HUDEP-2 (cell line): ENCODE measurements around the gene RRAS.

Experiments
- DNase-seq, 76 experiments: peaks; one replicate each; lab custom pipeline; 2025; ENCODE audit not compliant: unreplicated experiment in 76 of 76; lab: John Stamatoyannopoulos, UW

The RRAS gene

GRCh38 chr19:49677901-49678674 lies 38.1 kb upstream of the RRAS start:
- peak in 64 of 76 experiments; percentile 9 to 83 (median 66) for DNase-seq

- DNase-seq = peak in 41 of 76 experiments; percentile 27 to 78 (median 53)
Observed at GRCh38 chr19:49677231-49677900, 37.4 kb upstream of the RRAS start, which contains the start of gene PRMT1. Gene PRMT1 (plus strand): TSS chr19:49677271. CDS start chr19:49677281, 10 bp downstream.

DNA sequence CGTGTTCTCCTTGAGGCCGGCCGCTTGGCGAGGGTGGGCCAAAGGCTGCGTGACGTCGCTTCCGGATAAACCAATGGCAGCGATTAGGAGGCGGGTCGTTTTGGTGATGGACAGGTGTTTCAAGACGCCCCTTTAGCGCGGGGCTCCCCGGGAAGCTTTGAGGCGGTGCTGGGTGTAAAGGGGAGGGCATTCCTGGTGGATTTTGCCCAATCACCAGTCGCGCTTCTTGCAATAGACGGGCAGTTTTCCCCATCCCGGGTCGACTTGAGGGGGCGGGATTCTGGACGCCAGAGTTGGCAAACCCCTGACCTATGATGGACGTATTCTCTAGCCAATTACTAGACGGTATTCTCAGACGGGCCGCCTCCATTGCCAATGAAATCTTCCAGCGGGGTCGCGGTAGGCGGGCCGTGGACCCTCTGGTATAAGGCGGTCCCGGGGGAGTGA lies 36.9 kb upstream of the RRAS start:
- DNase-seq = peak; percentile 99 to 100 (median 100)

DNA sequence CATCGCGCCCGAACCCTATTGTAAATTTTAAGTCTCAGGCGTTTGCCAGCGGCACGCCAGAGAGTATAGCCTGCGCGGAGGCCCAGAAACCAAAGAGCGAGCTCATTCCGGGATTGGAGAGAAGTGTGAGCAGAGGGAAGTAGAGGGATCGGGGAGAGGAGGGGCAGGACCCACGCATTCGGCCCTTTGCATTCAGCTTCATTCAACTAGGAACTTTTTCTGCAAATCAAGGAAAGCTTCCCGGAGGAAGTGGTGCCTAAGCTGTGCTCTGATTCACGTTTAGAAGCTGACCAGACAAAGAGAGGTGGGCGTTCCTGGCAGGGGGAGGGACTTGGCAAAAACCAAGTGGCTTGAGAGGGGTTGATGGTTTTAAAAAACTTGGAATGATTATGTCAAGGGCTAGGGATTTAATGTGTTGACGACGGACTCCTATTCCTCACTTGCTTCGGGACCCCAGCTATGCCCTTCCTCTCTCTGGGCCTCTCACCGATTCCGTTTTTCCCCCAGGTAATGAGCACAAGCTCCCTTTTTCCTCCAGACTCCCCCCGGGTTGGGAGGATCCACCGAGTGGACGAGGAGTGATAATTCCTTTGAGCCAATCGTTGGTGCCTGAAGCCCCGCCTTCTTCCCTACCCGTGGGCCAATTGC lies 36.3 kb upstream of the RRAS start:
- peak in 68 of 76 experiments; percentile 60 to 100 (median 91) for DNase-seq

DNA sequence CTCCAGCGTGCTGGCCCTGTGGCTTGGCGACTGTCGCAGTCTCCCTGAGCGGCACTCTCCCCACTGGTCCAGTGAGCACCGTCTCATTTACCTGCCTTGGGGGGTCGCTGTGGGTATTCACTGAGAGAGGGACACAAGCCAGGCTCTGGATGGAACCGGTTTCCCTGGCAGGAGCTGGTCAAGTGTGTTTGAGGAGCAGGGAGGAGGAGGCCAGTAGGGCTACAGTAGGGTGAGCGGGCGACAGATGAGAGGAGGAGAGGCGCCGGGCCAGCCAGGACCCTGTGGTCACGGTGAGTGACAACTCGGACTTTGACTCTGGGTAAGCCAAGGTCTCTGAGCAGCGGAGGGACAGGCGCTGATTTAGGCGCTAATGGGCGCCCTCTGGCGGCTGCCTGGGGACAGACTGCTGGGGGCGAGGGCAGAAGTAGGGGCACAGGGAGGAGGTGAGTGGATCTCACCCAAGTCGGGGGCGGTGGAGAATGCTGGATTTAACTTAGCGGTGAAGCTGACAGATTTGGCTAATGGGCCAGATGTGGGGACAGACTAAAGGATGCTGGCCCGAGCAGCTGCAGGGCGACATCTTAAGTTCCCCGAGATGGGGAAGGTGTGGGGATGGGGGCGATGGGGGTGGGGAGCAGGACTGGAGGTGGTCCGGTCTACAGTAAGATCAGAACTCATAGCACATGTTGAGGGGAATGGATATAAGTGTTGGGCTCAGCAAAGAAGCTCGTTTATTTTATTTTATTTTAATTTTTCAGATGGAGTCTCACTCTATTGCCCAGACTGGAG lies 32.4 kb upstream of the RRAS start:
- peak in 61 of 76 experiments; percentile 15 to 83 (median 59) for DNase-seq

GRCh38 chr19:49669516-49669915 lies 29.6 kb upstream of the RRAS start:
- DNase-seq = peak in 3 of 76 experiments; percentile 11 to 31 (median 23)

- no peak for DNase-seq
Observed at GRCh38 chr19:49667473-49667872, 27.5 kb upstream of the RRAS start.

- peak in 2 of 76 experiments; percentile 64 to 65 for DNase-seq
Observed at GRCh38 chr19:49666120-49666444, 26.1 kb upstream of the RRAS start.

- DNase-seq = peak in 75 of 76 experiments; percentile 52 to 100 (median 99)
Observed at GRCh38 chr19:49665351-49666119, 25.6 kb upstream of the RRAS start, which contains the start of the genes BCL2L12 and IRF3. Gene BCL2L12 (plus strand): TSS chr19:49665933. CDS start chr19:49666693, 760 bp downstream. Gene IRF3 (minus strand): TSS chr19:49665857. CDS start chr19:49664838, 1,019 bp downstream.

GRCh38 chr19:49665036-49665350 lies 25.1 kb upstream of the RRAS start:
- DNase-seq = peak in 3 of 76 experiments; percentile 35 to 61 (median 52)

- DNase-seq = peak in 70 of 76 experiments; percentile 19 to 96 (median 82)
Observed at GRCh38 chr19:49664171-49665035, 24.5 kb upstream of the RRAS start.

DNA sequence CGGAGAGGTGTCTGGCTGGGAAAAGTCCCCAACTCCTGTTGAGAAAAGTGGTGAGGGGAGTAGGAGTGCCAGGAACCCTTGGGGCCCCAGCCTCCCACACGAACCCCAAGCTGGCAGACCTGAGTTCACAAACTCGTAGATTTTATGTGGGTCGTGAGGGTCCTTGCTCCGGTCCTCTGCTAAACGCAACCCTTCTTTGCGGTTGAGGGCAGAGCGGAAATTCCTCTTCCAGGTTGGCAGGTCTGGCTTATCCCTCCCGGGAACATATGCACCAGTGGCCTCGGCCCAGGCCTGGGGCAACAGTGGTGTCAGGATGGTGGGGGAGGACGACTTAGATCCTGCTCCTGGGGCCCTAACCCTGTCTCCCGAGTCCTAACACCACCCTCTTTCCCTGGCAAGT lies 23.3 kb upstream of the RRAS start:
- DNase-seq = no peak

DNA sequence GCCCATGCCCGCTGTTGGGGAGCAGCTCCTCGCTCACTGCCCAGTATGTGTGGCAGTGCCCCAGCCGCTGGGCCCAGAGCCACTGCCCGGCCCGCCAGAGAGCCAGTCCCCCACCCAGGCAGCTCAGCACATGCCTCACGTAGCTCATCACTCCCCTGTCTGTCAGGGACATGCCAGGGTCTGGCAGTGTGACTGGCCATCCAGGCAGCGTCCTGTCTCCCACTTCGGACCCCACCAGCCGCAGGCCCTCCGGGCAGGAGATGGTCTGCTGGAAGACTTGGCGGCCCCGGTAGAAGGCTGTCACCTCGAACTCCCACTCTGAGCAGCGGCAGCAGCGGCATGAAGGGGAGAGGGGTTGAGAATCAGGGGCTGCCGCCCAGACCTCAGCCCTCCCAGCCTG lies 22.1 kb upstream of the RRAS start:
- no peak for DNase-seq

GRCh38 chr19:49660338-49660961 lies 20.5 kb upstream of the RRAS start:
- no peak for DNase-seq

DNA sequence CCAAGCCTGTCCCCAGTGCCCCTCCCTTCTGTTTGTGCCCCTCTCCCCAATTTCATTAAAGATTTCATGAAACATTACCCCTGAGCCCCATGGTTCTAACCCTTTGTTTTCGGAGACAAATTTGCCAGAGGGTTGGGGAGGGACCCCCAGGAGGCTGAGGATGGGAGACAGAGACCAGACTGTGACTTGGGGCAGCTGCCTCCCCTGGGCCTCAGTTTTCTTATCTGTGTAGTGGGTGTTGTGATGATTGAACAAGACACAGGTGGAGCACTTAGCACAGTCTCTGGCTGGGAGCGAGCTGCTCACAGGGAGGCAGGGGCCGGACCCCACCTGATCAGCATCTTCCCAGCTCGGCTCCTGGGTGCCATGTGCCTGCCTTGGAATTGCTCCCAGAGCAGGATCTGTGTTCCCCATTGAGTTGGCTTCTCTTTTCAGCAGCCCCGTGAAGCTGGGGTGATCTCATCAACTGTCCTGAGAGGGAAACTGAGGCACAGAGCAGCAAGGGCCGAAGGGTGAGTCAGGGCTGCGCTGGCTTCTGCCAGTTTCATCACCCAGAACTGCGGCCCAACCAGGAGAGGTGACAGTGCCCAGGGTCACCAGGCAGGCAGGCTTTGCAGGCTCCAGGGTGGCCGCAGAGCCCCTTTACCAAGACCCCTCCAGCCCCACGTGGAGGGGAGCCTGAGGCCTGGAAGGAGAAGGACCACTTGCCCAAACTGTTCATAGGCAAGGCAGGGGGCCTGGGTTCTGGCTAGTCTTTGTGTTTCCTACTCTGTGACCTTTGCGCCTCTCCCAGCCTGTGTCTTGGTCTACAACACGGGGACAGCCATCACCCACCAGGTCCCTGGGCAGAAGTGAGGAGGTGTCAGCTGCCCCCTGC lies 18.9 kb upstream of the RRAS start:
- no peak for DNase-seq

GRCh38 chr19:49658139-49658517 lies 18.2 kb upstream of the RRAS start:
- no peak for DNase-seq

DNA sequence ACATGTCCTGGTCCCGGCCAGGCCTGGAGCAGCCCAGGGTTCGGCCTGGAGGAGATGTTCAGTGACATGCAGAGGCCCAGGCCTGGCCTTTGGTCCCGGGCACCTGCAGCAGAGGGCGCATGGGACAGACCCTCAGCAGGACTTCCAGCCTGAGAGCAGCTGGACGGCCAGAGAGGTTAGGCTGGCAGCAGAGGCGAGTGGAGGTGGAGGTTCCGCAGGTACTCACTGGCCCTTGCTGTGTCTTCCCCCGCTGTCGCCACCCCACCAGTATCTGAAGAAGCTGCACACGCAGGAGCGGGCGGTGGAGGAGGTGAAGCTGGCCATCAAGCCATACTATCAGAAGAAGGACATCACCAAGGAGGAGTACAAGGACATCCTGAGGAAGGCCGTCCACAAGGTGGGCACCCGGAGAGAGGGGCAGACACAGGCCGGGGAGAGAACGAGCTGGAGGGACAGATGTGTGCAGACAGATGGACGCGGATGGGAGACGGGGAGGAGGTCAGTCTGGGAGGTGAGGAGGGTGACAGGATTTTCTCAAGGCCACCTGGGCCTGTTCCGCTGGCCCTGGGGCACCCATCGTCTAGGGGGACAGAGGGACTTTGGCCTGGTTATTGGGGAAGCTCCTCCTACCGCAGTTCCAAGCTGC lies 17.7 kb upstream of the RRAS start:
- no peak for DNase-seq
